GM12878 (cell line): Measurements from ENCODE around the gene FRMD8.
"Not testable (repeated sequence)": the region's sequence is repeated elsewhere in the genome, so short reads cannot be mapped to it uniquely, and the experiment has no call there.

Experiments
- CTCF ChIP-seq, 3 experiments: IDR thresholded peaks in 2 of 3; conservative IDR thresholded peaks in 1 of 3; 2 replicates each; pipeline ENCODE4 v1.5.1; 2011; ENCODE audit warnings: low read depth in 3 of 3, low read length in 3 of 3, mild to moderate bottlenecking in 3 of 3, control low read depth in 2 of 3, moderate library complexity in 2 of 3, inconsistent platforms in 1 of 3, mixed read lengths in 1 of 3; ENCODE audit not compliant: control insufficient read depth in 2 of 3, insufficient read depth in 1 of 3; ENCODE audit errors: extremely low read depth in 1 of 3
- JUNB ChIP-seq: IDR thresholded peaks from 2 replicates; pipeline ENCODE4 v1.6.1; 2016; ENCODE audit warnings: antibody characterized with exemption, mild to moderate bottlenecking
- NFYB ChIP-seq: IDR thresholded peaks from 2 replicates; pipeline ENCODE4 v1.6.1; 2011; ENCODE audit warnings: low read depth, mild to moderate bottlenecking, low read length, improper control_type of control experiment, moderate library complexity; ENCODE audit not compliant: insufficient read depth
- POLR2AphosphoS5 ChIP-seq: IDR thresholded peaks from 2 replicates; pipeline ENCODE4 v1.6.1; 2011; ENCODE audit warnings: mild to moderate bottlenecking, low read length, inconsistent platforms
- SMC3 ChIP-seq: IDR thresholded peaks from 2 replicates; pipeline ENCODE4 v1.6.1; 2011; ENCODE audit warnings: low read length, improper control_type of control experiment, borderline replicate concordance
- SUZ12 ChIP-seq: fragments of 200-600 bp; sonication (generic); IDR thresholded peaks from one replicate; pipeline ENCODE4 v1.6.1; 2018; ENCODE audit warnings: antibody characterized with exemption, mild to moderate bottlenecking; ENCODE audit not compliant: unreplicated experiment
- TARDBP ChIP-seq: IDR thresholded peaks from 2 replicates; pipeline ENCODE4 v1.6.1; 2016; ENCODE audit warnings: borderline replicate concordance
- ZBTB11 ChIP-seq: fragments of 450-650 bp; formaldehyde crosslinking; IDR thresholded peaks from 2 replicates; pipeline ENCODE4 v1.5.0; 2022; ENCODE audit warnings: mild to moderate bottlenecking, missing genetic modification characterization
- TF ChIP-seq, protein P1 (sequence below): IDR thresholded peaks from 2 replicates; pipeline ENCODE4 v1.6.1; 2012; ENCODE audit warnings: mild to moderate bottlenecking, low read depth, low read length

GRCh38 chr11:65413077-65413664, 26.7 kb downstream of the FRMD8 start:
- not testable (repeated sequence) for TF ChIP-seq SMC3; NFYB; SUZ12; ZBTB11 (CRISPR knock-in tag); CTCF (IDR thresholded peaks at IDR 0.05 in 2 of 3, conservative IDR thresholded peaks at IDR 0.05 in 1 of 3; ENCODE audit: control insufficient read depth in 2 of 3, extremely low read depth in 1 of 3, insufficient read depth in 1 of 3, low read depth in 3 of 3, low read length in 3 of 3); TARDBP; JUNB; POLR2AphosphoS5
- TF ChIP-seq, protein P1, sequence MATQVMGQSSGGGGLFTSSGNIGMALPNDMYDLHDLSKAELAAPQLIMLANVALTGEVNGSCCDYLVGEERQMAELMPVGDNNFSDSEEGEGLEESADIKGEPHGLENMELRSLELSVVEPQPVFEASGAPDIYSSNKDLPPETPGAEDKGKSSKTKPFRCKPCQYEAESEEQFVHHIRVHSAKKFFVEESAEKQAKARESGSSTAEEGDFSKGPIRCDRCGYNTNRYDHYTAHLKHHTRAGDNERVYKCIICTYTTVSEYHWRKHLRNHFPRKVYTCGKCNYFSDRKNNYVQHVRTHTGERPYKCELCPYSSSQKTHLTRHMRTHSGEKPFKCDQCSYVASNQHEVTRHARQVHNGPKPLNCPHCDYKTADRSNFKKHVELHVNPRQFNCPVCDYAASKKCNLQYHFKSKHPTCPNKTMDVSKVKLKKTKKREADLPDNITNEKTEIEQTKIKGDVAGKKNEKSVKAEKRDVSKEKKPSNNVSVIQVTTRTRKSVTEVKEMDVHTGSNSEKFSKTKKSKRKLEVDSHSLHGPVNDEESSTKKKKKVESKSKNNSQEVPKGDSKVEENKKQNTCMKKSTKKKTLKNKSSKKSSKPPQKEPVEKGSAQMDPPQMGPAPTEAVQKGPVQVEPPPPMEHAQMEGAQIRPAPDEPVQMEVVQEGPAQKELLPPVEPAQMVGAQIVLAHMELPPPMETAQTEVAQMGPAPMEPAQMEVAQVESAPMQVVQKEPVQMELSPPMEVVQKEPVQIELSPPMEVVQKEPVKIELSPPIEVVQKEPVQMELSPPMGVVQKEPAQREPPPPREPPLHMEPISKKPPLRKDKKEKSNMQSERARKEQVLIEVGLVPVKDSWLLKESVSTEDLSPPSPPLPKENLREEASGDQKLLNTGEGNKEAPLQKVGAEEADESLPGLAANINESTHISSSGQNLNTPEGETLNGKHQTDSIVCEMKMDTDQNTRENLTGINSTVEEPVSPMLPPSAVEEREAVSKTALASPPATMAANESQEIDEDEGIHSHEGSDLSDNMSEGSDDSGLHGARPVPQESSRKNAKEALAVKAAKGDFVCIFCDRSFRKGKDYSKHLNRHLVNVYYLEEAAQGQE, result not testable (repeated sequence)
